ENCODE measurements around the gene PTPRK. TPM values are rescaled to one million over a fixed set of nuclear protein-coding genes. Genes with fewer than 3 reads are reported as not detected.

The PTPRK gene
- total and polyA plus RNA-seq, 9 of the 15 experiments (the other 6 are each of a cell fraction or from before 2014, with no cell fraction given) = 0.04 to 0.51 TPM; not detected in 7

- in situ Hi-C loops (cut with MboI) = no loop called here
- DNase-seq (ENCODE audit: extremely low read depth in 1 of 4, low spot score in 3 of 4) (no peak), ATAC-seq (no peak), FAIRE-seq (no peak)
- ChIA-PET POLR2A (no interaction called here), CTCF (ENCODE audit: low intra/inter-chr PET ratio) (no interaction called here)
- Histone ChIP-seq H3K36me3 (ENCODE audit: control insufficient read depth, insufficient read depth, low read length) (no peaks in the 10 kb centered on the region), H3K79me2 (ENCODE audit: control insufficient read depth, insufficient read depth, low read length) (no peaks in the 10 kb centered on the region), H3K4me2 (ENCODE audit: insufficient read depth, low read length) (no peak overlapping the region), H3K9me3 (replicated peaks; ENCODE audit: control insufficient read depth, insufficient read depth, low read depth, low read length) (0 out of 2 replicates have a peak, but pooled peaks cover 2% of the 10 kb centered on the region), H4K20me1 (replicated peaks; ENCODE audit: control insufficient read depth, insufficient read depth, low read length) (no peaks in the 10 kb centered on the region), H3K4me3 (no peak overlapping the region), H3K9me1 (ENCODE audit: control insufficient read depth, insufficient read depth, low read length) (no peaks in the 10 kb centered on the region), H3K27ac (ENCODE audit: extremely low read depth, low read depth, low read length) (no peak overlapping the region), H3K4me1 (replicated peaks in 1 of 2; ENCODE audit: control insufficient read depth in 2 of 2, insufficient read depth in 2 of 2, low read length in 2 of 2) (no peaks in the 10 kb centered on the region), H3K9ac (ENCODE audit: insufficient read depth in 1 of 2, low read depth in 2 of 2, low read length in 2 of 2) (no peak overlapping the region), H2AFZ (ENCODE audit: low read depth, low read length) (no peak overlapping the region), H3K27me3 (ENCODE audit: control insufficient read depth in 2 of 2, insufficient read depth in 2 of 2, low read length in 2 of 2) (no peaks in the 10 kb centered on the region)
- intact Hi-C loops (cut with micrococcal nuclease) = no loop called here
- 0% methylated on average over 3 of the region's 3 CpGs for WGBS (ENCODE audit: insufficient coverage, low coverage, missing lambda C conversion rate)
- BruUV-seq (replicated peaks) = no TSS peak
- TF ChIP-seq RBM22 (IDR thresholded peaks at IDR 0.05; ENCODE audit: low read depth, low read length, poor library complexity, severe bottlenecking) (no peak), GMEB1 (CRISPR knock-in tag; IDR thresholded peaks at IDR 0.05) (no peak), ZNF316 (IDR thresholded peaks at IDR 0.05) (0 out of 2 replicates have a peak, but pooled peaks have one; percentile 20), ZNF431 (CRISPR knock-in tag; IDR thresholded peaks at IDR 0.05) (no peak), THRAP3 (IDR thresholded peaks at IDR 0.05; ENCODE audit: borderline replicate concordance) (no peak), HDAC2 (IDR thresholded peaks at IDR 0.05) (no peak), GABPA (tag; conservative IDR thresholded peaks at IDR 0.05; ENCODE audit: low read depth) (no peak), STAT5A (IDR thresholded peaks at IDR 0.05; ENCODE audit: borderline replicate concordance, low read length) (no peak), MAFF (IDR thresholded peaks at IDR 0.05; ENCODE audit: low read length) (peak; percentile 52), ELK3 (CRISPR knock-in tag; IDR thresholded peaks at IDR 0.05) (no peak), ZNF217 (CRISPR knock-in tag; IDR thresholded peaks at IDR 0.05) (no peak), CBX2 (IDR thresholded peaks at IDR 0.05; ENCODE audit: insufficient read depth, low read length, poor library complexity, severe bottlenecking) (no peak), POLR3G (IDR thresholded peaks at IDR 0.05; ENCODE audit: extremely low read depth, insufficient read length, insufficient replicate concordance) (no peak), KAT2B (IDR thresholded peaks at IDR 0.05; ENCODE audit: low read depth, low read length) (no peak), HNRNPH1 (optimal IDR thresholded peaks at IDR 0.05; ENCODE audit: low read depth, low read length) (no peak), SPI1 (IDR thresholded peaks at IDR 0.05; ENCODE audit: borderline replicate concordance, low read depth, low read length) (no peak), PRPF4 (IDR thresholded peaks at IDR 0.05; ENCODE audit: insufficient read depth, low read depth, low read length, poor library complexity, severe bottlenecking) (no peak), MAFK (IDR thresholded peaks at IDR 0.05; ENCODE audit: low read length) (peak; percentile 56), TCF3 (CRISPR knock-in tag; IDR thresholded peaks at IDR 0.05) (no peak), ZNF584 (CRISPR knock-in tag; IDR thresholded peaks at IDR 0.05; ENCODE audit: low read depth) (no peak), PRMT5 (CRISPR knock-in tag; IDR thresholded peaks at IDR 0.05) (no peak), MLX (CRISPR knock-in tag; conservative IDR thresholded peaks at IDR 0.05) (no peak)
Measured at GRCh38 chr6:128347123-128347522, 173.3 kb downstream of the PTPRK start.

Data from K562 (cell line).